Measurements from ENCODE around the gene C1RL.

DNA sequence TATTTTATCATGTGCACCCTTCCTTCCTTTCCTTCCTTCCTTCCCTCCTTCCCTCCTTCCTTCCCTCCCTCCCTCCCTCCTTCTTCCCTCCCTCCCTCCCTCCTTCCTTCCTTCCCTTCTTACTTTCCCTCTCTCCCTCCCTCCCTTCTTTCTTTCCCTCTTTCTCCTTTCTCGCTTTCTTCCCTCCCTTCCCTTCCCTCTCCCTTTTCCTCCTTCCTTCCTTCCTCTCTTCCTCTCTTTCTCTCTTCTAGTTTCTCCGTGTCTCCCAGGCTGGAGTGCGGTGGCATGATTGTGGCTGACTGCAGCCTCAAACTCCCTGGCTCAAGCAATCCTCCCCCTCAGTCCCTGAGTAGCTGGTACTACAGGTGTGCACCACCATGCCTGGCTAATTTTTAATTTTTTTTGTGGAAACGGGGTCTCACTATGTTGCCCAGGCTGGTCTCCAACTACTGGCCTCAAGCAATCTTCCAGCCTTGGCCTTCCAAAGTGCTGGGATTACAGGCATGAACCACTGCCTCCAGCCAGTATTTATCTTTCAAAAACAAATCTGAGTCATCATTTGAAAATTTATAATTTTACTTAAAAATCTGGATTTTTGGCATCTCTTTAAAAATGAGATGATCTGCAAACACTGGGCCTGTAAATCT lies 7.8 kb downstream of the C1RL start:
- no peak for TF ChIP-seq EZH2 (IDR thresholded peaks at IDR 0.05; ENCODE audit: low read depth)
- TF ChIP-seq, protein P1, sequence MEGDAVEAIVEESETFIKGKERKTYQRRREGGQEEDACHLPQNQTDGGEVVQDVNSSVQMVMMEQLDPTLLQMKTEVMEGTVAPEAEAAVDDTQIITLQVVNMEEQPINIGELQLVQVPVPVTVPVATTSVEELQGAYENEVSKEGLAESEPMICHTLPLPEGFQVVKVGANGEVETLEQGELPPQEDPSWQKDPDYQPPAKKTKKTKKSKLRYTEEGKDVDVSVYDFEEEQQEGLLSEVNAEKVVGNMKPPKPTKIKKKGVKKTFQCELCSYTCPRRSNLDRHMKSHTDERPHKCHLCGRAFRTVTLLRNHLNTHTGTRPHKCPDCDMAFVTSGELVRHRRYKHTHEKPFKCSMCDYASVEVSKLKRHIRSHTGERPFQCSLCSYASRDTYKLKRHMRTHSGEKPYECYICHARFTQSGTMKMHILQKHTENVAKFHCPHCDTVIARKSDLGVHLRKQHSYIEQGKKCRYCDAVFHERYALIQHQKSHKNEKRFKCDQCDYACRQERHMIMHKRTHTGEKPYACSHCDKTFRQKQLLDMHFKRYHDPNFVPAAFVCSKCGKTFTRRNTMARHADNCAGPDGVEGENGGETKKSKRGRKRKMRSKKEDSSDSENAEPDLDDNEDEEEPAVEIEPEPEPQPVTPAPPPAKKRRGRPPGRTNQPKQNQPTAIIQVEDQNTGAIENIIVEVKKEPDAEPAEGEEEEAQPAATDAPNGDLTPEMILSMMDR (conservative IDR thresholded peaks at IDR 0.05): no peak

Measured in PC-9 (cell line).